Smooth muscle cell (in vitro differentiated cells): ENCODE results near the gene TLX2. TPM values are rescaled to one million over a fixed set of nuclear protein-coding genes. Genes with fewer than 3 reads are reported as not detected.

Source experiments
- DNase-seq: peaks from one replicate; lab custom pipeline; 2025; ENCODE audit not compliant: unreplicated experiment; lab: John Stamatoyannopoulos, UW
- H2AFZ ChIP-seq: fragments of 200-600 bp; sonication (generic); 2 replicates; pipeline ENCODE4 v1.6.0; 2016; ENCODE audit warnings: antibody characterized with exemption, low read depth, mild to moderate bottlenecking
- H3F3A ChIP-seq: fragments of 200-600 bp; sonication (generic); 2 replicates; pipeline ENCODE4 v1.6.0; 2017; ENCODE audit warnings: antibody characterized with exemption, low read depth
- H3K27ac ChIP-seq: fragments of 200-600 bp; sonication (generic); 2 replicates; pipeline ENCODE4 v1.5.1; 2016; ENCODE audit warnings: low read depth, mild to moderate bottlenecking
- H3K27me3 ChIP-seq: fragments of 200-600 bp; sonication (generic); 2 replicates; pipeline ENCODE4 v1.6.1; 2016; ENCODE audit warnings: low read depth, mild to moderate bottlenecking
- H3K36me3 ChIP-seq: fragments of 200-600 bp; sonication (generic); 2 replicates; pipeline ENCODE4 v1.5.1; 2016; ENCODE audit warnings: low read depth
- H3K4me1 ChIP-seq: fragments of 200-600 bp; sonication (generic); 2 replicates; pipeline ENCODE4 v1.5.1; 2016; ENCODE audit warnings: low read depth
- H3K4me2 ChIP-seq: fragments of 200-600 bp; sonication (generic); 2 replicates; pipeline ENCODE4 v1.6.0; 2016; ENCODE audit warnings: mild to moderate bottlenecking
- H3K4me3 ChIP-seq: fragments of 200-600 bp; sonication (generic); 2 replicates; pipeline ENCODE4 v1.5.1; 2016; ENCODE audit warnings: mild to moderate bottlenecking
- H3K79me2 ChIP-seq: fragments of 200-600 bp; sonication (generic); 2 replicates; pipeline ENCODE4 v1.6.0; 2016; ENCODE audit warnings: low read depth, mild to moderate bottlenecking
- H3K9ac ChIP-seq: fragments of 200-600 bp; sonication (generic); 2 replicates; pipeline ENCODE4 v1.6.0; 2016; ENCODE audit warnings: low read depth
- H3K9me3 ChIP-seq: fragments of 200-600 bp; sonication (generic); replicated peaks from 2 replicates; pipeline ENCODE4 v1.5.1; 2016; ENCODE audit warnings: low read depth
- H4K20me1 ChIP-seq: fragments of 200-600 bp; sonication (generic); 2 replicates; pipeline ENCODE4 v1.6.0; 2016; ENCODE audit warnings: low read depth
- CTCF ChIP-seq: fragments of 200-600 bp; sonication (generic); IDR thresholded peaks from 2 replicates; pipeline ENCODE4 v1.5.1; 2017; ENCODE audit warnings: borderline replicate concordance, mild to moderate bottlenecking, antibody characterized with exemption; ENCODE audit not compliant: insufficient read depth, poor library complexity, severe bottlenecking
- WGBS: methylation state at CpG from one replicate; pipeline ENCODE4 v1.1.7; 2016; ENCODE audit warnings: low lambda C conversion rate; 5-methylcytosine and 5-hydroxymethylcytosine counted together
- polyA plus RNA-seq: library from polyadenylated mRNA; unstranded; fragments of >200 nt; fragmentation: Nextera tagmentation; extraction: Ambion mirVana; gene quantifications from 2 replicates; pipeline ENCODE4 v1.2.1, GENCODE V29; 2016
- total RNA-seq: library from RNA; depleted of rRNA; stranded (reverse); fragments of >200 nt; gene quantifications from 2 replicates; pipeline ENCODE4 v1.2.3, GENCODE V29; 2014

Gene TLX2
- total and polyA plus RNA-seq, 2 experiments from 2014 or later = not detected

- Histone ChIP-seq H3K9ac (peak overlapping the region; percentile 14), H3F3A (peaks cover 10% of the 10 kb centered on the region), H3K4me2 (peak overlapping the region; percentile 94), H2AFZ (no peak overlapping the region), H3K27ac (peak overlapping the region; percentile 96), H3K36me3 (no peaks in the 10 kb centered on the region), H3K79me2 (peaks cover 22% of the 10 kb centered on the region), H3K4me3 (peak overlapping the region; percentile 86), H4K20me1 (peaks cover 4% of the 10 kb centered on the region), H3K4me1 (peaks cover 21% of the 10 kb centered on the region), H3K9me3 (no peaks in the 10 kb centered on the region), H3K27me3 (peaks cover 21% of the 10 kb centered on the region)
- TF ChIP-seq CTCF = no peak
- 93% methylated on average over 14 of the region's 14 CpGs for WGBS
- DNase-seq = no peak
These were observed 8.6 kb upstream of the TLX2 start for GRCh38 chr2:74505448-74506246.

- Histone ChIP-seq H3K27me3 (peaks cover 28% of the 10 kb centered on the region), H3K4me2 (peak within 1 kb of the TSS; percentile 94), H3K79me2 (peaks cover 22% of the 10 kb centered on the region), H3K27ac (peak within 1 kb of the TSS; percentile 96), H3K4me3 (peak within 1 kb of the TSS; percentile 86), H3K9me3 (no peaks in the 10 kb centered on the region), H3F3A (peaks cover 10% of the 10 kb centered on the region), H3K36me3 (no peaks in the 10 kb centered on the region), H3K9ac (peak within 1 kb of the TSS; percentile 96), H2AFZ (peak within 1 kb of the TSS; percentile 90), H4K20me1 (peaks cover 4% of the 10 kb centered on the region), H3K4me1 (peaks cover 15% of the 10 kb centered on the region)
- 2% methylated on average over 54 of the region's 56 CpGs for WGBS
- TF ChIP-seq CTCF = peak; percentile 26
- peak; percentile 99 for DNase-seq
These were observed 6.9 kb upstream of the TLX2 start, which contains the start of gene PCGF1 for GRCh38 chr2:74507145-74507925. Gene PCGF1 (minus strand): TSS chr2:74507695. CDS start chr2:74507668, 27 bp downstream.

GRCh38 chr2:74507926-74508520, 6.2 kb upstream of the TLX2 start:
- Histone ChIP-seq H3K9me3 (no peaks in the 10 kb centered on the region), H3F3A (peaks cover 10% of the 10 kb centered on the region), H3K4me1 (peaks cover 15% of the 10 kb centered on the region), H3K27ac (peak overlapping the region; percentile 96), H3K9ac (peak overlapping the region; percentile 96), H3K4me3 (peak overlapping the region; percentile 86), H2AFZ (peak overlapping the region; percentile 90), H3K36me3 (no peaks in the 10 kb centered on the region), H3K79me2 (peaks cover 22% of the 10 kb centered on the region), H3K27me3 (peaks cover 35% of the 10 kb centered on the region), H3K4me2 (peak overlapping the region; percentile 94), H4K20me1 (peaks cover 4% of the 10 kb centered on the region)
- TF ChIP-seq CTCF = no peak
- 2% methylated on average over 38 of the region's 38 CpGs for WGBS
- no peak for DNase-seq
